ENCODE measurements around the gene NAT9. TPM values are rescaled to one million over a fixed set of nuclear protein-coding genes. Genes with fewer than 3 reads are reported as not detected.

Gene NAT9
- total RNA-seq, 1 experiment from 2014 or later, result 50.4 TPM

GRCh38 chr17:74780443-74781238, 4.5 kb upstream of the NAT9 start:
- DNase-seq (ENCODE audit: low spot score), result peak; percentile 82

GRCh38 chr17:74779948-74780400, 3.8 kb upstream of the NAT9 start:
- DNase-seq (ENCODE audit: low spot score), result no peak

GRCh38 chr17:74779501-74779900, 3.4 kb upstream of the NAT9 start:
- DNase-seq (ENCODE audit: low spot score), result no peak

- DNase-seq (ENCODE audit: low spot score), result no peak
These were observed 2.8 kb upstream of the NAT9 start for GRCh38 chr17:74778960-74779359.

DNA sequence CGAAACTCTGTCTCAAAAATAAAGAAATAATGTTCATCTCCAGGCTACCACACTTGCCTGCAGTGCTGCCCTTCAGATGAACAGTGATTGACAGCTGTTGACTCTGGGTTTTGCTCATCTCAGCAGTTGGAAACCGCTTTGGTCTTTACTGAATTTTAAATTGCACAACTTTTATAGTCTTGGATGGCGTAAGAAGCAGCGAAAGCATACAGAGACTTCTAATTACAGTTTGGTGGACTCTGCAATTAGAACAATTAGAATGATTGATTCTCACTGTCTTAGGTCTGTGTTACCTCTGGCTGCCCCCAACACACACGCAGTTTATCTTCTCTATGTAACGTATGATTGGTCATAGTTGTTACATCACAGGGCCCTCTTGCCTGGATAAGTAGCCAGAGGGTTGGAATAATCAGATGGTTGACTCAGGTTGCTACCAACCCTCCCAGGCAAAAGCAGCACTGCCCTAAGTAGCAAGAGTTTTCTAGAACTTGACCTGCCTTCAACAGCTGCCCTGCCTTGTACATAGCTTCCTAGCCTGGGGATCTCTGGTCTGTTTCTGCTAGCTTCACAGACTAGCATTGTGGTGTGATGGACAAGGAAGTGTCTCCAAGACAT, 1.9 kb upstream of the NAT9 start:
- DNase-seq (ENCODE audit: low spot score), result no peak

DNA sequence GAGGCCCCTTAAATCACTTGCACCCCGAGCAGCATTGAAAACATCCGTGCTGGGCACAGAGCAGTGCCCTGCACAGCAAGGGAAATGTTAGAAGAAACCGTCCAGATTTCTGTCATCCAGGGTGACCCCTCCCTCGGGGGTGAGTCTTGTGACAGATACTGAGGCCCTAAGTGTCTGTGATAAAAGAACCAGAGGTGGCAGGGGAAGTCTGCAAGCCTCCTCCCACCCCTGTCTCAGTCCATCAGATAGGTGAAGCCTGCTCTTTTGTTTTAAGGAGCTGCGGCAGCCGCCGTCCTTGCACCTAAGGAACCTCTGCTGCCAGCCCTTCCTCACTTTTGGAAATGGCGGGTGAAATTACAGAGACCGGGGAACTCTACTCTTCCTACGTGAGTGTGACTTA, 845 bp upstream of the NAT9 start:
- no peak for DNase-seq (ENCODE audit: low spot score)

GRCh38 chr17:74775409-74776043, 619 bp downstream of the NAT9 start:
- DNase-seq (ENCODE audit: low spot score), result no peak

DNA sequence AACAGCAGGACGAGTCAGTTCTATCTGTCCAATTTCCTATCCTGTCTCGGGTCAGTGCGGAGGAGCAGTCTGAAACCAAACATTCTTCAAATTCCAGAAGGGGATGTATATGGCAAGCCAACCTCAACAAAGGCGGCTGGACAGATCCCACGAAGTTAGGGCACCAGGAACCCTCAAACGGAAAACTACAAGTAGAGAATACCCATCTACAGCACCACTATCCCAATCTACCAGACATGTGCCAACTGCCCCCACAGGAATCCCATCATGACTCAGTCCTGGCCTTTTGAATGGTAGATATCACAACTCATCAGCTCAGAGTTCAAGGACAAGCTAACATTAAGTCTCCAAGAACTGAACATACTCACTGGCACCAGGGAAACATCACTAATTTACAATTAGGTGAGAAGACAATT, 2.3 kb downstream of the NAT9 start:
- DNase-seq (ENCODE audit: low spot score), result no peak

DNA sequence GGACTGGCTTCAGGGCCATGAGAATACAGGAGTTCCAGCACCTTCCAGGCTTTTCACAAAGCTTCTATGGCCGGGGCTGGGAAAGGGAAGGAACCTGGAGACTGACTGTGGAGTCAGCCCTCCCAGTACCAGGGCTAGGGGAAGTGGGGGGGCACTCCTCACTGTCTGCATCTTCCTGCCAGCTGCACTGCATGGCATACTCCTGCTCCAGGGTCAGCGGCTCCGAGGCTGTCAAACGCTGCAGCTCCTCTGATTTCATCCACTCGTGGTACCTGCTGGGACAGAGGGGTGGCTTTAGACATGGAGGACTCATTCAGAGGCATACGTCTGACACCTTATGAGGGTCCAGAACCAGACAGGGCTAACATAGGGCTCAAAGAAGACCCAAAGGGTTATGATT, 2.7 kb downstream of the NAT9 start:
- no peak for DNase-seq (ENCODE audit: low spot score)

GRCh38 chr17:74772053-74772452, 4.1 kb downstream of the NAT9 start:
- no peak for DNase-seq (ENCODE audit: low spot score)

DNA sequence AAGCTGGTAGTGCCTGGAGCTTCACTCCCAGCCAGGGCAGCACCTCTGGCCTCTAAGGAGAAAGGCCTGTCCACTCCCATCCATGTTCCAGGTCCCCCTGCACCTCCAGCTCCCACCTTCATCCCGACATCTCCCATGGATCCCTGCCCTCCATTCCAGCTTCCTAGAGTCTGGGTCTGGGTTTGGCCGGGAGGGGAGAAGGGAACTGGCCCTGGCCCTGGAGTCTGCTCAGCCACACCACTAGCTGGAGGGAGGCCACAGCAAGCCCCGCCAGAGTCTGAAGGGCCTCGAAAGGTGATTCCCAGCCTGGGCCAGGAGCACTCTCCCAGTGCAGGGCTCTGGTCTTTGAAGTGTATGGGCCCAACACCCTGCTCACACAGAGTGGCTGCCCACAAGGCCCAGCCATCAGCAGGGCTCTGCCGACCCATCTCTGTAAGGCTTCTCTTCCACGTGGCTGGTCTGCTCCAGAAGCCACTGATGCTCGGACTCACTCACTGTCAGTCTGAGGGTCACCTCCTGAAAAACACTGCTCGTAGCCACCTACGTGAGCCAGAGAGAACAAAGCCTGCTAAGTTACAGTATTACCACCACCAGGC, 4.7 kb downstream of the NAT9 start:
- no peak for DNase-seq (ENCODE audit: low spot score)

DNA sequence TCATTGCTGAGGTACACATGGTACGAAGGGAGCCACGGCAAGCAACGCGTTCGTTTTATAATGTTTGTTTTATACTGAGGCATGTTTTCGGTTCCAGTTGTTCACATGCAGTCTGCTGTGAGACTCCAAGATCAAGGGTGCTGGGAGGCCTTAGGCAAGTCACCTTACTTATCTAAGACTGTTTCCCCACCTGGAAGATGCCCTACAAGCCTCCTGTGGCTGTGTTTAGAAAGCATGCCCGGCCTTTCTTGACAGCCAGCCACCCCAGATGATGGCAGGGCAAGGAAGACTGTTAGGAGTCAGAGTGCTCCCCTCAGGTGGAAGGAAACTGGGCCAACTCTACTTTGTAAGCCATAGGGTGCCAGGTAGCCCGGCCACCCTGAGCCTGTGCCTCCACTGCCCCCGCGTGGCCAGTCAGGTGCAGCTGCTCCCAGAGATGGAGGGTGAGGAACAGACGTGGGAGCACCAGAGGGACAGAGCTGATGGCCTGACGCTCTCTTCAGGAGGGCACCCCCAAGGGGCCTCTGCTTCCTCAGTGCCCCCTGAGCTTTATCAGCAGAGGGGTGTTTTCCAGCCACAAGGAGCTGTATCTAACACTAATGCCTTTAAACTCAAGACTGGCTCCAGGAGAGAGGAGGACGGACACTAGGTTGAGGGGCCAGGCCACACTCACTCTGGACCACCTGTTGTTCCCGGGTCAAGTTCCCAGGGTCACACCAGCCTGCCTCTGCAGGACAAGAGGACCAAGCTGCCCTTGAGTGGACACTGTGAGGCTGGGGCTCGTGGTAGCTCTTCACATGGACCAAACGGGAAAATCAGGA, 5.4 kb downstream of the NAT9 start:
- DNase-seq (ENCODE audit: low spot score), result peak; percentile 90

- DNase-seq (ENCODE audit: low spot score), result no peak
These were observed 6.2 kb downstream of the NAT9 start for GRCh38 chr17:74769856-74770497.

DNA sequence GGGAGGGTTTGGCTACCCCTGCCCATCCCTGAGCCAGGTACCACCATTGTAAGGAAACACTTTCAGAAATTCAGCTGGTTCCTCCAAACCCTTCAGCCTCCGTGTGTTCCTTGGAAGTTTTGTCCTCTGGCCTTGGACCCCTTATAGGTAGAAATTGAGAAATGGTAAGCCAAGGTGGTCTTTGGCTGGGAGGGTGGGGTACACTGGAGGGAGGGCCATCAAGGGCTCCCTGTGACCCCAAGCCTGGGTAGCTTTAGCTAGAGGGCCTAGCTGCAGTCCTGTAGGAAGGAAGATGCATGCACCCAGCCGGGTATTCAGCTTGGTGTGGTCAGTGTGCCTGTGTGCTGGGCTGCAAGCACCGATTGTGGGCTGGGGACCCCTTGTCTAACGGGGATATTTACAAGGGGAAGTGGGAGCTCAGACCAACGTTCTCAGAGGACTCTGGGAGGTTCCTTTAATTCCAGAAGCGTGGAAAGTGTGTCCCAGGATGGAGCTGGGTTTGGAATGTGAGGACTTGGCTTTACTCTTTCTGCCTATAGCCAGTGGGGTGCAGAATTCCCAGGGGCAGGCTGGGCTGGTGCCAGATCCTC, 6.8 kb downstream of the NAT9 start:
- no peak for DNase-seq (ENCODE audit: low spot score)

DNA sequence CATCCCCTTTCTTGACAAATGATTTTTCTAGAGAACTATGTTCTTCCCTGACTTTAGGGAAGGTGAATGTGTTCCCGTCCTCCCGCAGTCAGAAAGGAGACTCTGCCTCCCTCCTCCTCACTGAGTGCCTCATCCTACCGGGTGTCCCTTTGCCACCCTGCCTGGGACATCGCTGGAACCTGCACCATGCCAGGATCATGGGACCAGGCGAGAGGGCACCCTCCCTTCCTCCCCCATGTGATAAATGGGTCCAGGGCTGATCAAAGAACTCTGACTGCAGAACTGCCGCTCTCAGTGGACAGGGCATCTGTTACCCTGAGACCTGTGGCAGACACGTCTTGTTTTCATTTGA, 7.4 kb downstream of the NAT9 start:
- no peak for DNase-seq (ENCODE audit: low spot score)

DNA sequence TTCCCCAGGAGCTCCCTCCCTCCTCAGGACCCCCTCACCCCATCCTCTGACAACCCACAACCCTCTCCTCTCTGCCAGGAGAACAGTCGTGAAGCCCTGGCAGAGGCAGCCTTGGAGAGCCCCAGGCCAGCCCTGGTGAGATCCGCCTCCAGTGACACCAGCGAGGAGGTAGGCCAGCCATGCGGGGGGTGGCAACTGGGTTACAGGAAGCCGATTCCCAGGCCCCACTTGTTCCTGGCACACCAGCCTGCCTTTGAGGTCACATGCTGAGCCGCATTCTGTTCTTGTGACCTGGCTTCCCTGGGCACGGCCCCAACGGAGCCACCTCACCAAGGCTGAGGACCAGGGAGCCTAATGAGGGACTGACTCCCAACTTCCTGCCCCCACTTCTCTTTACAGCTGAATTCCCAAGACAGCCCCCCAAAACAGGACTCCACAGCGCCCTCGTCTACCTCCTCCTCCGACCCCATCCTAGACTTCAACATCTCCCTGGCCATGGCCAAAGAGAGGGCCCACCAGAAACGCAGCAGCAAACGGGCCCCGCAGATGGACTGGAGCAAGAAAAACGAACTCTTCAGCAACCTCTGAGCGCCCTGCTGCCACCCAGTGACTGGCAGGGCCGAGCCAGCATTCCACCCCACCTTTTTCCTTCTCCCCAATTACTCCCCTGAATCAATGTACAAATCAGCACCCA, 7.9 kb downstream of the NAT9 start:
- DNase-seq (ENCODE audit: low spot score), result no peak

DNA sequence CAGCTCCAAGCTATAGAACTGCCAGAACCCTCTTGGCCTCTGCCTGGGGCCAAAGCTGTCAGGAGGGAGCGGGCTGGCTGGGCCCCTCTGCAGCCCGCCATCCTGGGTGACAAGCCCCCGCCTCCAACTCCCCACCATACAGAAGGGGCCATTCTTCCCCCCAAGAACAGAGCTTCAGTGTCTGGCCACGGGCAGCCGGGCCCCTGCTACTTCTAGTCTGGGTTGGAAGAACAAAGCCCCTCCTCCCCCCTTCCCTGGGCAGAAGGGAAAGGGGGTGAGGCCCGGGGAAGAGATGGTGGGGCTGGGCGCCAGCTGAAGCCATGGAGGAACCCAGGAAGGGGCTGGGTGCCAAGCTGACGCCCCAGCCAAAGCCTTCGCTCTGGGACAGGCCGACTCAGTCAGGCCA, 9.0 kb downstream of the NAT9 start:
- no peak for DNase-seq (ENCODE audit: low spot score)

- no peak for DNase-seq (ENCODE audit: low spot score)
These were observed 9.7 kb downstream of the NAT9 start for GRCh38 chr17:74766413-74766812.

DNA sequence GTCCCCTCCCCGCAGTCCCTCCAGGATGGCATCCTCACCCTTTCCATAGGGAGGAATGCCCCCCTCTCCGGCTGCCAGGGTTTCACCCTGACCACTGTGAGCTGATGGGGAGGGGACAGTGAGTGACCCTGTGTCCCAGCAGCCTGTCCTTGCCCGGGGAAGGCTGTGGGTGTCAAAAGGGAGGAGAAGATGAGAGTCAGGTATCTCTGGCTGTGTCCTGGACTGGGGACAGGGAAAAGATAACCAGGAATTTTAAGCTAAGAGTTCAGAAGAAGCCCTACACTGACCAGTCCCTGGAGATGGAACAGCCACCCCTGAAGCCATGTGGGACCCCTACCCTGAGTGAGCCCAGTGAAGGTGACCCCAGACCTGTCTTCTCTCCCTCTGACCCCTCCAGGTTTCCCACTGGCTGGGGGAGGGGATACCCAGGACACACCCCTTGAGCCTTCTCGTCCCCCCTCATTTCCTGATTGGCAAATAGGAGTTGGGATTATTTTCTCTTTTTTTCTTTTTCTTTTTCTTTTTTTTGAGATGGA, 11.3 kb downstream of the NAT9 start:
- no peak for DNase-seq (ENCODE audit: low spot score)

Measured in HT-29 (cell line).